HEK293 (cell line): Measurements from ENCODE around the gene ZNF175.

ENCODE experiments used
- CTCF ChIA-PET: fragments of 350-600 bp; formaldehyde crosslinking; extraction: SDS; loops from one replicate; lab custom pipeline; 2021; ENCODE audit warnings: antibody characterized with exemption; lab: Yijun Ruan, JAX
- POLR2A ChIA-PET: fragments of 300-600 bp; formaldehyde crosslinking; extraction: SDS; loops from one replicate; lab custom pipeline; 2020; ENCODE audit warnings: antibody characterized with exemption, inconsistent platforms; lab: Yijun Ruan, JAX
- H3K27ac ChIP-seq: fragments of 200-500 bp; sonication (Bioruptor generic); 2 replicates; pipeline ENCODE4 v1.5.1; 2014; ENCODE audit warnings: low read depth, low read length, control low read depth, inconsistent platforms; ENCODE audit errors: extremely low read depth
- H3K36me3 ChIP-seq, 2 experiments: fragments of 200-500 bp in 1 of 2; sonication (Bioruptor generic) in 1 of 2; 1 replicate in 1 of 2; 2 replicates in 1 of 2; pipeline ENCODE4 v1.5.1; 2014 to 2017; ENCODE audit warnings: inconsistent platforms in 2 of 2, low read length in 2 of 2; ENCODE audit not compliant: control insufficient read depth in 2 of 2, insufficient read depth in 1 of 2
- H3K4me1 ChIP-seq: fragments of 200-500 bp; sonication (Bioruptor generic); 2 replicates; pipeline ENCODE4 v1.5.1; 2014; ENCODE audit warnings: mild to moderate bottlenecking, low read length, inconsistent platforms; ENCODE audit not compliant: control insufficient read depth, insufficient read depth
- H3K4me3 ChIP-seq: 2 replicates; pipeline ENCODE4 v1.5.1; 2011; ENCODE audit warnings: low read depth, mild to moderate bottlenecking, control low read depth, low read length, moderate library complexity
- H3K9me3 ChIP-seq: fragments of 200-500 bp; sonication (Bioruptor generic); 2 replicates; pipeline ENCODE4 v1.5.1; 2014; ENCODE audit warnings: low read depth, low read length, inconsistent platforms; ENCODE audit not compliant: control insufficient read depth, insufficient read depth
- BCL6B ChIP-seq: fragments of 450-650 bp; formaldehyde crosslinking; IDR thresholded peaks from 2 replicates; pipeline ENCODE4 v1.5.1; 2017; ENCODE audit warnings: missing biosample characterization, missing genetic modification characterization
- EGR2 ChIP-seq: fragments of 450-650 bp; formaldehyde crosslinking; IDR thresholded peaks from 2 replicates; pipeline ENCODE4 v1.5.1; 2016; ENCODE audit warnings: low read depth, missing biosample characterization, missing genetic modification characterization
- ELK4 ChIP-seq: IDR thresholded peaks from 2 replicates; pipeline ENCODE4 v1.6.1; 2011; ENCODE audit warnings: mild to moderate bottlenecking, low read depth, low read length, borderline replicate concordance
- HOXC10 ChIP-seq: sonication (generic); formaldehyde crosslinking; IDR thresholded peaks from 2 replicates; pipeline ENCODE4 v1.8.1; 2023; ENCODE audit warnings: mild to moderate bottlenecking, missing genetic modification reagents
- PATZ1 ChIP-seq: fragments of 450-650 bp; formaldehyde crosslinking; IDR thresholded peaks from 2 replicates; pipeline ENCODE4 v1.5.1; 2016; ENCODE audit warnings: missing biosample characterization, missing genetic modification characterization
- RBAK ChIP-seq: fragments of 450-650 bp; formaldehyde crosslinking; IDR thresholded peaks from 2 replicates; pipeline ENCODE4 v1.5.1; 2016; ENCODE audit warnings: missing biosample characterization, missing genetic modification characterization
- REST ChIP-seq: fragments of 450-650 bp; formaldehyde crosslinking; IDR thresholded peaks from 2 replicates; pipeline ENCODE4 v1.5.1; 2016; ENCODE audit warnings: missing biosample characterization, missing genetic modification characterization
- ZBTB26 ChIP-seq: fragments of 450-650 bp; formaldehyde crosslinking; optimal IDR thresholded peaks from 2 replicates; pipeline ENCODE3; 2016; ENCODE audit warnings: missing biosample characterization, mild to moderate bottlenecking, missing genetic modification characterization
- ZNF138 ChIP-seq: fragments of 450-650 bp; formaldehyde crosslinking; IDR thresholded peaks from 2 replicates; pipeline ENCODE4 v1.5.1; 2016; ENCODE audit warnings: missing biosample characterization, missing genetic modification characterization, borderline replicate concordance
- ZNF211 ChIP-seq: fragments of 450-650 bp; formaldehyde crosslinking; IDR thresholded peaks from 2 replicates; pipeline ENCODE4 v1.5.1; 2016; ENCODE audit warnings: low read depth, missing biosample characterization, missing genetic modification characterization
- ZNF518A ChIP-seq: fragments of 450-650 bp; formaldehyde crosslinking; conservative IDR thresholded peaks from 2 replicates; pipeline ENCODE4 v1.5.1; 2016; ENCODE audit warnings: low read depth, missing biosample characterization, missing genetic modification characterization
- ZNF544 ChIP-seq: fragments of 450-650 bp; formaldehyde crosslinking; IDR thresholded peaks from 2 replicates; pipeline ENCODE4 v1.5.0; 2017; ENCODE audit warnings: missing biosample characterization, missing genetic modification characterization
- ZNF621 ChIP-seq: fragments of 450-650 bp; formaldehyde crosslinking; IDR thresholded peaks from 2 replicates; pipeline ENCODE4 v1.5.1; 2017; ENCODE audit warnings: missing biosample characterization, missing genetic modification characterization

Gene ZNF175

GRCh38 chr19:51548213-51548651, 22.9 kb upstream of the ZNF175 start:
- CTCF ChIA-PET, result interaction anchor here (1.1 to 2.9 kb wide), 4 partner anchors 34 to 229 kb away, joined by 3 to 18 read pairs (median 4); no protein-coding TSS in a partner anchor
- POLR2A ChIA-PET, result no interaction called here
- no peak overlapping the region for H3K4me3 ChIP-seq

GRCh38 chr19:51548891-51549305, 22.2 kb upstream of the ZNF175 start:
- CTCF ChIA-PET, result interaction anchor here (1.1 to 2.9 kb wide), 2 partner anchors 35 to 76 kb away, joined by 3 to 18 read pairs; no protein-coding TSS in a partner anchor
- H3K4me3 ChIP-seq, result no peak overlapping the region
- no peaks in the 10 kb centered on the region for H3K4me1 ChIP-seq
- H3K36me3 ChIP-seq, result no peaks in the 10 kb centered on the region
- no peaks in the 10 kb centered on the region for H3K9me3 ChIP-seq
- no peak overlapping the region for H3K27ac ChIP-seq
- POLR2A ChIA-PET, result no interaction called here
- TF ChIP-seq ZBTB26 (tag by site-specific recombination) (no peak), ZNF211 (tag by site-specific recombination) (no peak), BCL6B (no peak), ZNF544 (tag by site-specific recombination) (no peak), RBAK (tag by site-specific recombination) (no peak), EGR2 (tag by site-specific recombination) (no peak), PATZ1 (tag by site-specific recombination) (no peak), ZNF138 (no peak), REST (tag by site-specific recombination) (no peak), ZNF621 (no peak)

More at GRCh38 chr19:51548213-51548651, 22.9 kb upstream of the ZNF175 start:
- Histone ChIP-seq H3K4me1 (no peaks in the 10 kb centered on the region), H3K36me3 (no peaks in the 10 kb centered on the region), H3K9me3 (no peaks in the 10 kb centered on the region), H3K27ac (no peak overlapping the region)
- TF ChIP-seq ZNF518A (no peak), ELK4 (no peak), HOXC10 (CRISPR knock-in tag) (no peak)
